ENCODE measurements around the gene LMX1B. TPM values are rescaled to one million over a fixed set of nuclear protein-coding genes. Genes with fewer than 3 reads are reported as not detected.
"Not testable (repeated sequence)": the region's sequence is repeated elsewhere in the genome, so short reads cannot be mapped to it uniquely, and the experiment has no call there.

LMX1B gene
- total RNA-seq, 1 experiment from 2014 or later = not detected

GRCh38 chr9:126649477-126649876 lies 35.7 kb downstream of the LMX1B start:
- Histone ChIP-seq H2AFZ (ENCODE audit: low read length) (no peak overlapping the region), H3K4me3 (ENCODE audit: low read length) (no peak overlapping the region), H4K20me1 (ENCODE audit: insufficient read depth, low read depth, low read length) (no peaks in the 10 kb centered on the region; the same call in 1 of the 2 replicates), H3K4me1 (ENCODE audit: low read length) (no peaks in the 10 kb centered on the region), H3K9me3 (ENCODE audit: low read length) (no peaks in the 10 kb centered on the region), H3K9me2 (replicated peaks; ENCODE audit: insufficient read depth, low read length) (no peaks in the 10 kb centered on the region), H3K4me2 (ENCODE audit: low read depth, low read length, poor library complexity, severe bottlenecking) (no peak overlapping the region), H3K27ac (ENCODE audit: low read length) (no peak overlapping the region), H3K27me3 (ENCODE audit: low read length) (no peaks in the 10 kb centered on the region), H3K79me2 (ENCODE audit: low read length) (no peaks in the 10 kb centered on the region), H3K9ac (ENCODE audit: low read length) (no peak overlapping the region), H3K36me3 (ENCODE audit: insufficient read depth, low read length) (no peaks in the 10 kb centered on the region)
- no peak for DNase-seq

DNA sequence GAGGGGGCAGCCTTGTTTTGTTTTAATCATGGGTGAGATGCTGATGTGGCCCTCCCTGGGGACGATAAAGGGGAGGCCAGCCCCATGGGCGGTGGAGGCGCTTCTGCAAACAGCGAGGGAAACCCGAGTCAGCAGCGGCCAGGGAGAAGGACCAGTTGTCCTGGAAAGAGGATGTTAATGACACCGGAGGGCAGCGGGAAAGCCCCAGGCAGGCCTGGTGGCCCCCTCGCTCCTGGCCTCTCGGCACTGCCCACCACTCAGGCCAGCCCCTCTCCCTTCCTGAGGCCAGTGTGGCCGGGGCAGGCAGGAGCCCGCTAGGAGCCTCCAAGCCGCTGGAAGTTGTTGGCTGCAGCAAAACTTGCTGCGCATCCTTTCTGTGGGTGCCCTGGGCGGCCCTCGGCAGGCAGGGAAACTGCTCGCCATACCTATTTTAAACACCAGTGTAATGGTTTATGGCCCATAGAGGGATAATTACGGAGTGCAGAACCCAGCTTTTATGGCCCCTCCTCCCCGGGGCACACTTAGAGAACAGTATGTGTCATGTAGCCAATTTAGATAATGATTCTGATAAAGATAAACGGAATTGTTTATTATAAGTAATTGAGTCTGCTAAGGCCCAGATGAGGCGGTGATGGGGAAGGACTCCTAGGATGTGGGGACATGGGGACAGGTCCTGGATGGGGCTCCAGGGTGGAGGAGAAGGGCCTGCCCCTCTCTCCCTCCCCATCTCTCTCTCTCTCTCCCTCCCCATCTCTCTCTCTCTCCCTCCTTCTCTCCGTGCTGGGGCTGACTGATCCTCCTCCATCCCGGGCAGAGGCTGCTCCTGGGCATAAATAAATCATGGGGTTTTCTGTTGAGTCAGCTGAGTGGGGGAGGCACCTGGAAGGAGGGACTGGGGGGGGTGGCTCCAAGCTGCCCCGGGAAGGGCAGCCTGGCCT lies 36.9 kb downstream of the LMX1B start:
- DNase-seq = no peak
- no peak overlapping the region for H3K4me2 ChIP-seq (ENCODE audit: low read depth, low read length, poor library complexity, severe bottlenecking)
- H3K79me2 ChIP-seq (ENCODE audit: low read length) = no peaks in the 10 kb centered on the region
- no peaks in the 10 kb centered on the region for H4K20me1 ChIP-seq (ENCODE audit: insufficient read depth, low read depth, low read length)
- H3K4me1 ChIP-seq (ENCODE audit: low read length) = no peaks in the 10 kb centered on the region
- no peaks in the 10 kb centered on the region for H3K27me3 ChIP-seq (ENCODE audit: low read length)
- no peaks in the 10 kb centered on the region for H3K36me3 ChIP-seq (ENCODE audit: insufficient read depth, low read length)
- H3K9ac ChIP-seq (ENCODE audit: low read length) = no peak overlapping the region
- H3K27ac ChIP-seq (ENCODE audit: low read length) = no peak overlapping the region
- no peak overlapping the region for H2AFZ ChIP-seq (ENCODE audit: low read length)
- no peaks in the 10 kb centered on the region for H3K9me3 ChIP-seq (ENCODE audit: low read length)
- H3K9me2 ChIP-seq (replicated peaks; ENCODE audit: insufficient read depth, low read length) = no peaks in the 10 kb centered on the region
- H3K4me3 ChIP-seq (ENCODE audit: low read length) = no peak overlapping the region

DNA sequence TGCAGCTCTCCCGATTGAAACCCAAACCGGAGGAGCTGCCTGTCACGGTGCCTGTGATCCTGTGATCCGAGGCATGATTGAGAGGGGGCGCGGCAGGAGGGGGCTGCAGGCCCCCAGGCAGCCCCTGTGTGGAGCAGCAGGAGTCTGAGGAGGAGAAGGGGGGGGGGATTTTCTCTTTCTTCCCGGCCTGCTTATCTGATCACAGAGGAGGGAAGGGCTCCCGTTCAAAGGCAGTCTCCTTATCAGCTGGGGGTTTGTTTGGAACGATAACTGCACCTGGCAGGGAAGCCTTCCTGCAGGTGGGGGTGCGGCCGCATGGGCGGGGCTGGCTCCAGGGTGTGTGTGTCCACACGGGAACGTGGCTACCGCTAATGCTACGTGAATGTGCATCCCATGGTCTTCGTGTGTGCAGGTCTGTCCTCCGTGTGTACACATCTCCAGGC lies 38.4 kb downstream of the LMX1B start:
- H2AFZ ChIP-seq (ENCODE audit: low read length) = no peak overlapping the region
- no peak overlapping the region for H3K27ac ChIP-seq (ENCODE audit: low read length)
- no peaks in the 10 kb centered on the region for H3K79me2 ChIP-seq (ENCODE audit: low read length)
- H3K4me1 ChIP-seq (ENCODE audit: low read length) = no peaks in the 10 kb centered on the region
- H3K9ac ChIP-seq (ENCODE audit: low read length) = no peak overlapping the region
- no peaks in the 10 kb centered on the region for H3K9me2 ChIP-seq (replicated peaks; ENCODE audit: insufficient read depth, low read length)
- H3K4me3 ChIP-seq (ENCODE audit: low read length) = no peak overlapping the region
- no peaks in the 10 kb centered on the region for H3K27me3 ChIP-seq (ENCODE audit: low read length)
- no peaks in the 10 kb centered on the region for H3K9me3 ChIP-seq (ENCODE audit: low read length)
- no peak for DNase-seq
- H4K20me1 ChIP-seq (ENCODE audit: insufficient read depth, low read depth, low read length) = no peaks in the 10 kb centered on the region
- H3K4me2 ChIP-seq (ENCODE audit: low read depth, low read length, poor library complexity, severe bottlenecking) = no peak overlapping the region
- no peaks in the 10 kb centered on the region for H3K36me3 ChIP-seq (ENCODE audit: insufficient read depth, low read length)

- Histone ChIP-seq H3K4me3 (ENCODE audit: low read length) (no peak overlapping the region), H3K36me3 (ENCODE audit: insufficient read depth, low read length) (no peaks in the 10 kb centered on the region), H3K79me2 (ENCODE audit: low read length) (no peaks in the 10 kb centered on the region), H3K27ac (ENCODE audit: low read length) (no peak overlapping the region), H3K9me2 (replicated peaks; ENCODE audit: insufficient read depth, low read length) (no peaks in the 10 kb centered on the region), H3K4me2 (ENCODE audit: low read depth, low read length, poor library complexity, severe bottlenecking) (no peak overlapping the region), H4K20me1 (ENCODE audit: insufficient read depth, low read depth, low read length) (no peaks in the 10 kb centered on the region), H2AFZ (ENCODE audit: low read length) (no peak overlapping the region), H3K9me3 (ENCODE audit: low read length) (no peaks in the 10 kb centered on the region), H3K4me1 (ENCODE audit: low read length) (no peaks in the 10 kb centered on the region), H3K9ac (ENCODE audit: low read length) (no peak overlapping the region), H3K27me3 (ENCODE audit: low read length) (no peaks in the 10 kb centered on the region)
- no peak for DNase-seq
These were observed 40.4 kb downstream of the LMX1B start for GRCh38 chr9:126654124-126654523.

GRCh38 chr9:126656214-126656613 lies 42.5 kb downstream of the LMX1B start:
- not testable (repeated sequence) for H3K36me3 ChIP-seq (ENCODE audit: insufficient read depth, low read length); H3K9me3 ChIP-seq (ENCODE audit: low read length); DNase-seq; H3K9me2 ChIP-seq (replicated peaks; ENCODE audit: insufficient read depth, low read length); H3K27me3 ChIP-seq (ENCODE audit: low read length); H3K4me2 ChIP-seq (ENCODE audit: low read depth, low read length, poor library complexity, severe bottlenecking); H3K9ac ChIP-seq (ENCODE audit: low read length); H3K4me1 ChIP-seq (ENCODE audit: low read length); H3K79me2 ChIP-seq (ENCODE audit: low read length); H3K4me3 ChIP-seq (ENCODE audit: low read length); H2AFZ ChIP-seq (ENCODE audit: low read length); H3K27ac ChIP-seq (ENCODE audit: low read length); H4K20me1 ChIP-seq (ENCODE audit: insufficient read depth, low read depth, low read length)

DNA sequence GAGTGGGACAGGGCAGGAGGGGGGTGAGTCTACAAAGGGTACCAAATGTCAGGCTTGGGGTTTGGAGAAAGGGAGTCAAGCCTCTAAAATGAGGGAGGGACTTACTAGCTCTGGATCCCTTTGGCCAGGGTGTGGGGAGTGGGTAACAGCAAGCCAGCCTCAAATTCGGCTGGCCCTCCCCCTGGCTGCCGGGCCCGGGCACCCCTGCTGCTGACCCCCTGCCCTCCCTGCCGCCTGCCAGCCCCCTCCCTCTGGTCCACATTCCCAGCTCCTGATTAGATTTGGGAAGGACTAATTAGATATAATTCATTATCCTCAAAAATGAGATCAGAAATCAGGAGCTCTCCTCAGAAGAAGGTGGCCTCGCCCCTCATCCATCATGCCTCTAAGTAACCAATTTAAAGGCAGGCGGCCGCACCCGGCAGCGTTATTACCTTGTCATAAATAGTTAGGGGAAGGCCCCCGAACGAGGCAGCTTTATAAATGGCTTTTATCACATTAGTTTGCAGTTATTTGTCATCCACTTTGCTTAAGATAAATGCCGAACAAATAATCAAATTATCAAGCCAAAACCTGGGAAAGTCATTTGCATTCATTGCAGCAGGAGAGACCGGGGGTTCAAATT lies 44.6 kb downstream of the LMX1B start:
- Histone ChIP-seq H4K20me1 (ENCODE audit: insufficient read depth, low read depth, low read length) (no peaks in the 10 kb centered on the region), H3K4me1 (ENCODE audit: low read length) (no peaks in the 10 kb centered on the region), H3K9ac (ENCODE audit: low read length) (no peak overlapping the region), H3K27ac (ENCODE audit: low read length) (no peak overlapping the region), H3K4me2 (ENCODE audit: low read depth, low read length, poor library complexity, severe bottlenecking) (no peak overlapping the region), H3K79me2 (ENCODE audit: low read length) (no peaks in the 10 kb centered on the region), H2AFZ (ENCODE audit: low read length) (no peak overlapping the region), H3K4me3 (ENCODE audit: low read length) (no peak overlapping the region), H3K27me3 (ENCODE audit: low read length) (no peaks in the 10 kb centered on the region), H3K36me3 (ENCODE audit: insufficient read depth, low read length) (no peaks in the 10 kb centered on the region), H3K9me2 (replicated peaks; ENCODE audit: insufficient read depth, low read length) (no peaks in the 10 kb centered on the region), H3K9me3 (ENCODE audit: low read length) (no peaks in the 10 kb centered on the region)
- no peak for DNase-seq

DNA sequence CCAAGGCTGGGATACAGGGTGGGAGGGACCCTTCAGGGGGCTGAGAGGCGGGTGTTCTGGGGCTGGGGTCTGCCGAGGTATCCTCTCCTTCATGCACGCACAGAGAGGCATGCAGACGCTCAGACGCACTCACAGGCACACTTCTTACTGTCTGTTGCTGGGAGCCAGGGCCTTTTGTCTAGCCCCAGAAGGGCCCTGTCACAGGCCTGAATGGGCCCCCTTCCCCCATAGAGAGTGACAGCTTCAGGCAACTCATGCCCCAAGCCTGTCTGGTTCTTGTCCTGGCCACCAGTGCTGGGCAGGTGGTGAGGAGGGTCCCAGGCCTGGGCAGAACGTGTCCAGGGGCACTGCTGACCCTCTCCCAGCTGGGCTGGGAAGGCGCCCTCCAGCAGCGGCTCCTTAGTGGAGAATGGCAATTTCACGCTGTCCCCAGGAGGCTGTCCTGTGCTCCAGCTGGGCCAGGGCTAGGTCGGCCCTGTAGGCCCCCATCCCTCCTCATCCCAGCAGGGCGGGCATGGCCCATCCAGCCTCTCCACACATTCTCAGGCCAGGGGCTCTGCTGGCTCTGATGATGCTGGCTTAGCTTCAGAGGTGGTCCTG lies 45.3 kb downstream of the LMX1B start:
- Histone ChIP-seq H3K27me3 (ENCODE audit: low read length) (no peaks in the 10 kb centered on the region), H3K9me3 (ENCODE audit: low read length) (no peaks in the 10 kb centered on the region), H4K20me1 (ENCODE audit: insufficient read depth, low read depth, low read length) (no peaks in the 10 kb centered on the region), H3K36me3 (ENCODE audit: insufficient read depth, low read length) (no peaks in the 10 kb centered on the region), H3K9ac (ENCODE audit: low read length) (no peak overlapping the region), H3K79me2 (ENCODE audit: low read length) (no peaks in the 10 kb centered on the region), H3K4me3 (ENCODE audit: low read length) (no peak overlapping the region), H3K9me2 (replicated peaks; ENCODE audit: insufficient read depth, low read length) (no peaks in the 10 kb centered on the region), H3K27ac (ENCODE audit: low read length) (no peak overlapping the region), H3K4me1 (ENCODE audit: low read length) (no peaks in the 10 kb centered on the region), H2AFZ (ENCODE audit: low read length) (no peak overlapping the region), H3K4me2 (ENCODE audit: low read depth, low read length, poor library complexity, severe bottlenecking) (no peak overlapping the region)
- DNase-seq = no peak

GRCh38 chr9:126661122-126661520 lies 47.4 kb downstream of the LMX1B start:
- H4K20me1 ChIP-seq (ENCODE audit: insufficient read depth, low read depth, low read length) = no peaks in the 10 kb centered on the region
- H3K36me3 ChIP-seq (ENCODE audit: insufficient read depth, low read length) = no peaks in the 10 kb centered on the region
- H3K9me3 ChIP-seq (ENCODE audit: low read length) = no peaks in the 10 kb centered on the region
- DNase-seq = no peak
- no peak overlapping the region for H2AFZ ChIP-seq (ENCODE audit: low read length)
- no peak overlapping the region for H3K4me2 ChIP-seq (ENCODE audit: low read depth, low read length, poor library complexity, severe bottlenecking)
- no peaks in the 10 kb centered on the region for H3K27me3 ChIP-seq (ENCODE audit: low read length)
- no peak overlapping the region for H3K27ac ChIP-seq (ENCODE audit: low read length)
- H3K79me2 ChIP-seq (ENCODE audit: low read length) = no peaks in the 10 kb centered on the region
- H3K4me1 ChIP-seq (ENCODE audit: low read length) = no peaks in the 10 kb centered on the region
- no peak overlapping the region for H3K9ac ChIP-seq (ENCODE audit: low read length)
- no peaks in the 10 kb centered on the region for H3K9me2 ChIP-seq (replicated peaks; ENCODE audit: insufficient read depth, low read length)
- no peak overlapping the region for H3K4me3 ChIP-seq (ENCODE audit: low read length)

All from Karpas-422 (cell line).